VCaP (cell line): ENCODE data around the gene PAXIP1.

Experiments used
- H3K27ac ChIP-seq: fragments of 450-650 bp; 2 replicates; pipeline ENCODE4 v1.5.1; 2017
- CTCF ChIP-seq: fragments of 450-650 bp; conservative IDR thresholded peaks from 2 replicates; pipeline ENCODE4 v1.5.1; 2017; ENCODE audit warnings: mild to moderate bottlenecking, moderate library complexity

The PAXIP1 gene

GRCh38 chr7:154914996-154915380 is 87.9 kb downstream of the PAXIP1 start:
- no peak overlapping the region for H3K27ac ChIP-seq

DNA sequence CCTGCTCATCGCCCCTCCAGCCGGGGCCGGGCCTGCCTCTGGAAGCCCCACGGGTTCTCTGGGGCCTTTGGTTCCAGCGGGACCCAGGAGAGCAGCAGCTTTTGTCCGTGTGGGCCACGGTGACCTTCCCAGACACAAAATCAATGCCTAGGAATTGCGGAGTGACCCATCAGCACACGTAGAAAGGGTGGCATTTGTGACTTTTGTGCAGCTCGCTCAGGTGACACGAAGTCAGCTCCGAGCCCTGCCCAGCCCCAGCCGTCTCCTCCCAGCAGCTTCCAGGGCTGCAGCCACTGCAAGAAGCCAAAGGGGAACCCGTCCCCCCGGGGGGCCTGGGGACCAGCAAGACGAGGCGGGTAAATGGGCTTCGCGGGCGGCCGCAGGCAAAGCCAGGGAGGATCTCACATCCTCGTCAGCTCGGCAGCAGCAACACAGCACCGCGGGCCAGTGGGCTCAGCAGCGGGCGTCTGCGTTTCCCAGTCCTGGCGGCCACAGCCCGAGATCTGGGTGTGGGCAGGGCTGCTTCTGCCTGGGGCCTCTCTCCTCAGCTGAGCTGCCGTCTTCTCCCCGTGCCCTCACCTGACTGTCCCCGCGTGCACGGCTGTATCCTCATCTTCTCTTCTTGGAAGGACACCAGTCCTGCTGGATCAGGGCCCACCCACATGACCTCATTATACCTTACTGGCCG is 88.5 kb downstream of the PAXIP1 start:
- peak overlapping the region; percentile 21; the same call in 1 of the 2 replicates for H3K27ac ChIP-seq
- TF ChIP-seq CTCF = no peak

More at GRCh38 chr7:154914996-154915380, 87.9 kb downstream of the PAXIP1 start:
- peak; percentile 21 for TF ChIP-seq CTCF

- peak overlapping the region; percentile 21; the same call in 1 of the 2 replicates for H3K27ac ChIP-seq
- TF ChIP-seq CTCF = peak; percentile 98
Measured at GRCh38 chr7:154913638-154914307, 89.2 kb downstream of the PAXIP1 start.

- peak overlapping the region; percentile 21; the same call in 1 of the 2 replicates for H3K27ac ChIP-seq
- no peak for TF ChIP-seq CTCF
Measured at GRCh38 chr7:154912871-154913637, 89.9 kb downstream of the PAXIP1 start.

- H3K27ac ChIP-seq = peak overlapping the region; percentile 49
- no peak for TF ChIP-seq CTCF
Measured at GRCh38 chr7:154911862-154912455, 91.0 kb downstream of the PAXIP1 start.

- no peak for TF ChIP-seq CTCF
- peak overlapping the region; percentile 49 for H3K27ac ChIP-seq
Measured at GRCh38 chr7:154911411-154911810, 91.5 kb downstream of the PAXIP1 start.

GRCh38 chr7:154910977-154911376 is 91.9 kb downstream of the PAXIP1 start:
- peak overlapping the region; percentile 49 for H3K27ac ChIP-seq

More at GRCh38 chr7:154910977-154911376, 91.9 kb downstream of the PAXIP1 start:
- TF ChIP-seq CTCF = no peak
